Measurements from ENCODE around the gene MAMLD1.

MAMLD1 gene

GRCh38 chrX:150502091-150502490 lies 139.0 kb downstream of the MAMLD1 start:
- no peak for DNase-seq (ENCODE audit: low spot score)

DNA sequence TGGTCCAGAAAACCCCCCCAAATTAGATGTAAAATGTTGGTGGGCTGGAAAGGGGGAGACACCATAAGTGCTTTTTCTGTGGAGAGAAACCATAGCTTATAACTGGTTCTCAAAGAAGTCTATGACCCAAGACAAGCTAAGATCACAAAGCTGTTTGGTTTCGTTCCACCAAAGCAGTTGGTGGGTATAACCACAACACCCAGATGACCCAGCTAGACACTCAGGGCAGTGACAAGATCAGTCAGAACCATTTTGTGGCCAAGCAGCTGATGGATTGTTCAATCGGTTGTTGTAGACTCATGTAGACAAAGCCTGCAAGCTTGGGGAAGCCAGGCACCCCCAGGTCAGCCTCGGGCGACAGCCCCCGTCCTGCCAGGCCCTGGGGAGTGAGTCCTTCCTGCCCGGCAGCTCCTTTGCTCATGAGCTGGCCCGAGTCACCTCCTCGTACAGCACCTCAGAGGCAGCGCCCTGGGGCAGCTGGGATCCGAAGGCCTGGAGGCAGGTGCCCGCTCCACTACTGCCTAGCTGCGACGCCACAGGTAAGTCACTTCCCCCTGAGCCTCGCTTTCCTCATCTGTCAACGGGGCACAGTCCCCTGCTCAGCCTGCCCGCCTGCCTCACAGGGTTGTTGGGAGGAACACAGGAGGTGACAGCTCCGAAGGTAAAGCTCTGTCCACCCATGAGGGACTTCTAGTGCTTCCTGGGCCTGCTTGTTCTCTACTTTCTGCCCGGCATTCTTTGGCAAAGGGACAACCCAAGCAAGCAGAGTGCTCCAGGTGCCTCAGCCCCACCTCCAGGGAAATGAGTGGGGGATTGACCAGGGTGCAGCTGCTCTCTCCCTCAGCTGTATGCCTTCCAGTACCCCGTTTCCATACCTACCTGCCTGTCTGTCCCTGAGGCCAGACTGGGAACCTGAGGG lies 140.1 kb downstream of the MAMLD1 start:
- no peak for DNase-seq (ENCODE audit: low spot score)

- no peak for DNase-seq (ENCODE audit: low spot score)
Observed at GRCh38 chrX:150503898-150504219, 140.7 kb downstream of the MAMLD1 start.

GRCh38 chrX:150504397-150505182 lies 141.5 kb downstream of the MAMLD1 start:
- no peak for DNase-seq (ENCODE audit: low spot score)

- DNase-seq (ENCODE audit: low spot score): no peak
Observed at GRCh38 chrX:150506020-150506419, 142.9 kb downstream of the MAMLD1 start.

GRCh38 chrX:150506486-150506885 lies 143.4 kb downstream of the MAMLD1 start:
- DNase-seq (ENCODE audit: low spot score): no peak

DNA sequence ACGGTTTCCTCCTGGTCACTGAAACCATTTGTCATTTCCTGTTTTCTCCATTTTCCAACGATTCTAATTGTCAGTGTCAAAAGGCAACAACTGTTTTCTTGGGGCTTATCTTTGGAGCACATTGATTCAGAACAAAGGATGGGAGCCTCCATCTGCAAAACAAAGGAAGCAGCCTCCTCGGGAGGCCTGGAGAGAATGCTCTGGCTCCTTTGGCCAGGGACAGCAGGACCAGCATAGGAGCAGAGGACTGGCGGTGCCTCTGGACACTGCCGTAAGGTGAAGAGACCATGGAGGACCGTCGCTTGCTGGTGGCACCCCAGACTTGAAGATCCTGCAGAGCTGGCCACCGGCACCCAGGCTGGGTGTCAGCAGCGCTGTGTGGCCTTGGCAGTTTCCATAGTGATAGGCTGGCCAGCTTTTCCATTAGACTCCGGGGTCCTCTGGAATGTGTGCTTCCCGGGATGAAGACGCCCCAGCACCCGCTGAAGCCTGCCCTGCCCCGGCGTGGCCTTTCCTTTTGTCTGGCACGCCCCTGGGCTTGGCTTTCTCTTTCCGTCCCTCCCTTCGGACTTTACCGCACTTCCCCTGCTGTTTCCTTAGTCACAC lies 144.2 kb downstream of the MAMLD1 start:
- no peak for DNase-seq (ENCODE audit: low spot score)

DNA sequence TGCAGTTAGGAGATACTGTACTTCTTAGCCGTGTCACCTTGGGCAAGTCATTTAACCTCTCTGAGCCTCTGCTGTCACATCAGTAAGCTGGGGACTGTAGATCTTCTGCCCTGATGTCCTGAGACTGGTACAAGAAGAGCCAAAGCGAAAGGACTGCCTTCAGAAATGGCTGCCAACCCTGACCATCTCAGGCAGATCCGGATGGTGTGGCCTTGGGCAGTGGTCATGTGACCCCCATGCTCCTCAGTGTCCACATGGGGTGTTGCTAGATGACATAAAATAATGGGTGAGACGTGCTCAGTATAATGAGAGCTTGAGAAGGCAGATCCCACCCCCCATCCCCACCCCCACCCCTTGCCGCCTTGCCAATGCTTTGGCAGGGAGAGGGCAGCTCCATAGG lies 144.9 kb downstream of the MAMLD1 start:
- DNase-seq (ENCODE audit: low spot score): no peak

- no peak for DNase-seq (ENCODE audit: low spot score)
Observed at GRCh38 chrX:150508451-150509367, 145.6 kb downstream of the MAMLD1 start.

DNA sequence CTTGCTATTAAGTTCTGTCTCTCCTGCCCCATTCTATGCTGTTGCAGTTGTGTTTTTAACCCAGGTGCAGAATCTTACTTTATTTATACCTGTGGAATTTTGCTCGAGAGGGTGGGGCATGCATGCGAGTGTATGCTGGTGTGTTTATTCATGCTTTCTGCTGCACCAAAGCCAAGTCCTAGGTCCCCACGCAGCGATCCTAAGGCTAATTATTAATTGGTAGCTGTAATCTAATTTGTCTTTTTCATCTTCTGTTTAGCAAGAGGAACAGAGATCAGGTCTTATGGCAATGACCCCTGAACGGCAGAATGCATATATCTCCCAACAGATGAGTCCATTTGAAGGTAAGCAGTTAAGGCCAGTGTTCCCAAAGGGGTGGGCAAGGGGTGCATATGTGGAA lies 146.6 kb downstream of the MAMLD1 start:
- no peak for DNase-seq (ENCODE audit: low spot score)

DNA sequence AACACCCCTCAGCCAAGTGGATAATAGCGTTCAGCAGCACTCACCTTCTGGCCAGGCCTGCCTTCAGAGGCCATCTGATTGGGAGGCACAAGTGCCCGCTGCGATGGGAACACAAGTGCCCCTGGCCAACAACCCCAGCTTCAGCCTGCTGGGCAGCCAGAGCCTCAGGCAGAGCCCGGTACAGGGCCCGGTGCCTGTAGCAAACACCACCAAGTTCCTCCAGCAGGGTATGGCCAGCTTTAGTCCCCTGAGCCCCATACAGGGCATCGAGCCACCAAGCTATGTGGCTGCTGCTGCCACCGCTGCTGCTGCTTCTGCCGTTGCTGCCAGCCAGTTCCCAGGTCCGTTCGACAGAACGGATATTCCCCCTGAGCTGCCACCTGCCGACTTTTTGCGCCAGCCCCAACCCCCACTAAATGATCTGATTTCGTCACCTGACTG lies 149.4 kb downstream of the MAMLD1 start:
- no peak for DNase-seq (ENCODE audit: low spot score)

GRCh38 chrX:150513544-150513943 lies 150.4 kb downstream of the MAMLD1 start:
- DNase-seq (ENCODE audit: low spot score): no peak

DNA sequence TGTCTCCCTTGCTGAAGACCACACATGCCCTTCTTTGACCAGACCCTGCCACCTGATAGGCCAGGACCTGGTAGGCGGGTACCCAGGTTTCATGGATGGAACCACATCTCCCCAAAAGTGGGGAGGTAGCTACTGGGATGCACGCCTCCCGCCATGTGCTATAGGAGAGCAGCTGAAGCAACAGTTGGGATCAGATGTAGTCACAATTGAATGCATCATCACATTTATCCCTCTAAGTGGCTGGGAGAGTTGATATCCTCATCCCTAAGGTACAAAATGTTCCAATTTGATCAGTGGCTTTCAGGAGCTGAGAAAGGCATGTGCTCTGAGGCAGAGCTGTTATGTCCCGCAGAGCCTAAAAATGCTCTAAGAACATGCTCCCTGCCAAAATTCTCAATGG lies 151.3 kb downstream of the MAMLD1 start:
- DNase-seq (ENCODE audit: low spot score): no peak

DNA sequence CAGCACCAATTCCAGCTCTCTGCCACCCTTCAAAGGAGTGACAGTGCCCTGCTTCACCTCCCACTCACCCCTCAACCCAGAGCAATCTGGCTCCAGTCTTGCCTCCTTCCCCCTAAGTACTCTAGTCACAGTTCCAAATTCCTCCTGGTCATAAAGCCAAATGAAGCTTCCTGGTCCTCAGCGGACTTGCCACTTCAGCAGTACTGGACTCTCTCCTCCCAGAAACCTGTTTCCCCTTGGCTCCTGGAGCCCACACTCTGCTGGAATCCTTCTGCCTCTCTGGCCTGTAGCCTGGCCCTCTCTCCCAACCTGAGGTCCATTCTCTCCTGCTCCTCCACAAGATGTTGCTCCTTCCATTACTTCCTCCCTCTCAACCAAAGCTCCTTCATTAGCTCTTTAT lies 152.7 kb downstream of the MAMLD1 start:
- DNase-seq (ENCODE audit: low spot score): no peak

DNA sequence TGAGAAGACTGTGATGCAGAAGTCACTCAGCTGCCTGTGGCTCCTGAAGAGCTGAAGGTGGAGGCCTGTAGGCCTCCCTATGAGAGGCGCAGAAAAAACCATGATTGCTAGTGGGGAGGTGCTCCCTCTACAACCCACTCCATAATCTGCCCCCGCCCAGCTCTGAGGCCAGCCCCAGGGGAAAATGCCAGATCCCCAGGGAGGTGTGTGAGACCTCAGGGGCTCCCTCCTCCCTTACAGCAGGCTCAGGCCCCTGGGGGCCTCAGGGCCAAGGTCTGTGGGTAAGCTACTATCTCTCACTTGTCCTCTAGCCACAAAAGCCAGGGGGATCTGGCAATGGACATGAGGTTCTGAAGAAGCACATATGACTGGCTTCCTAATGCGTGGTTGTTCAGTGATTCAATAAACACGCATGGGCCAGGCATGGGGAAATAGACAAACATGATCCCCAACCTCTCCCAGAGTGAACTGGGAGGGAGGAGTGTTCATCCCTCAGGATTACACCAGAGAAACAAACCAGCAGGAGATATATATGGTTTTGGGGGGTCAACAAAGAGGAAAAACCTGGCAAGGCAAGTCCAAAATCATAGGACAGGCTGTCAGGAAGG lies 154.3 kb downstream of the MAMLD1 start:
- no peak for DNase-seq (ENCODE audit: low spot score)

DNA sequence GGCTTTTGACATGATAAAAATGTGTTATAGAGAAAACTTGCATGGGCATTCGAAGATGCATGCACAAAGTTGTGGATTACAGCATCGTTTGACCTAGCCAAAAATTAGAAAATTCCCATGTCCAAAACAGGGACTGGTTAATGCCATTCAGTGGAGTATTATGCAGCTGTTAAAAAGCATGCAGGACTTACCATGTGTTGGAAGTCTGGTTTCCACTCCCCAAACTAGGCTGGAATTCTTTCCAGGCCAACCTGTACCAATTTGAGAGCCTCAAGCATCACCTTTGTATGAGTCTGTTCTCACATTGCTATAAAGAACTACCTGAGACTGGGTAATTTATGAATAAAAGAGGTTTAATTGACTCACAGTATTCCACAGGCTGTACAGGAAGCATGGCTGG lies 159.4 kb downstream of the MAMLD1 start:
- no peak for DNase-seq (ENCODE audit: low spot score)

DNA sequence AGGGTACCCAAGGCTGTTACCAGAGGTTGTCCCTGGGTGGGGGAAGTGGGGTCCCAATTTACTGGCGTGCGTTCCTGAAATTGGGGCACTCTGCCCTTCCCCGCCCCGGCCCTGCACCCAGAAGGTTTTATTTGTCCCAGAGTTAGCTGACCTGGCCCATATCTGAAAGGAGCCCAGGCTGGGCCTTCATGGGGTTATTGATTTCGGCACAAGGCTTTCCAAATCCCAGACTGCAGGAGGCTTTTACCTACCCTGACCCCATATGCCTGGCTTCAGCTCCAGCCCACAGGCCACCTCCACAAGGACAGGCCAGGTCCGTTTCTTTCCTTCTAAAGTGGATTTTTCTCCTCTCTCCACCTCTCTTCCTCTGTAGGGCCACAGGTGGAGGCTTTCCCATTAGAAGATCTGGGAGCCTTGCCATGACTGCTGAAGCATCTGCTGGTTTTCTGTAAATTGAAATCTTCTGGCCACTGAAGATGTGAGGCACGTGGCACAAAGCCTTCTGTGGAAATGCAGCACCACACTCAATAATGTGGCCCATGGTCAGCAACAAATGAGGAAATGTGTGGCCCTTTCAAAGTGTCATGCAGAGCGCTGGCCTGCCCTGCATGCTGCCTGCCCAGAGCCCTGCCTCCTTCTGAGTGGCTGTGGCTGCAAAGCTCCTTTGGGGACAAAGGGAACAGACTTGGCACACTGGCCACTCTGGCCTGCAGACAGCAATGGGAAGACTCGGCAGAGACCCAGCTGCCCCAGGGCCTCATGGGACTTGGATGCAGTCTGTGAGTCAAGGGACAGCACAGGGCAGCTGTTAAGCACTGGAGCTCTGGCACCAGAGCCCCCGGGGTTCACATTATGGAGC lies 162.2 kb downstream of the MAMLD1 start:
- DNase-seq (ENCODE audit: low spot score): no peak

DNA sequence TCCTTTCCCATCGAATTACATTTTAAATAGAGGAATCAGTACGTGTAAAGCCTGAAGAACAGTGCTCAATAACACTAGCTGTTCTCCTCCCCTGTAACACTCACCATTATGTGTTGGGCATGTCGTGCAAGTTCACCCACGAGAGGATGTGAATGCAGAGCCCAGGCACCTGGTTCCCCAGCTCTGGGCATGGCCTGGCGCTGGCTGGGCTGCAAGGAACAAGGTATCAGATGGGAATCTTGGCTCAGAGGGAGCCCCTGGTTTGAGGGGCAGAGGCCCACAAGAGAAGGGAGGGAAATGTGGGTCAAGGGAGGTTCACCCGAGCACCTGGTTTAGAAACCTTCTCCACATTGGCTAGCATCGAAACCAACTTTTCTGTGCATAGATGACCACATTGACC lies 163.6 kb downstream of the MAMLD1 start:
- no peak for DNase-seq (ENCODE audit: low spot score)

DNA sequence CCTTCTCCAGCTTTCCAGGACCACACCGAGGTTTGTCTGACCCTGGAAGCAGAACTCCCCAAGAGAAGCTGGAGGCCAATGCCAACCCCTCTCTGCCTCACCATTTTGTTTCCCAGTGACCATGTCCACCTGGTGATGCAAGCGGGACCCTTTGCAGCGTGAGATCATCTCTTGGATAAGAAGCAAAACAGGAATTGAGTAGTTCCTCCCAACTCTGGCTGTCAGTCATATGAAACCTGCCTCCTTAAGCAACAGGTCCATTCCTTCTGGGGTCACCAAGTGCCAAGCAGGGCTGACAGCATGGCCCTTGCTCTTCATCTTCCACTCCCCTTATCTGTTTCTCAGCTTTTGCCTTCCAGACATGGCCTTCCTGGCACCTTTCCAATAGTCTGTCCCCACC lies 164.0 kb downstream of the MAMLD1 start:
- DNase-seq (ENCODE audit: low spot score): no peak

GRCh38 chrX:150529587-150529986 lies 166.5 kb downstream of the MAMLD1 start:
- DNase-seq (ENCODE audit: low spot score): no peak

Data from RKO (cell line).